Measurements from ENCODE around the gene MOV10L1. TPM values are rescaled to one million over a fixed set of nuclear protein-coding genes. Genes with fewer than 3 reads are reported as not detected.
A peak's percentile ranks its signal among the peaks of the same experiment; 100 is the strongest.

The MOV10L1 gene
- total and polyA plus RNA-seq, 2 donors (not counting 3 experiments of a cell fraction or from before 2014, with no cell fraction given) = 27.6 to 37.6 TPM

DNA sequence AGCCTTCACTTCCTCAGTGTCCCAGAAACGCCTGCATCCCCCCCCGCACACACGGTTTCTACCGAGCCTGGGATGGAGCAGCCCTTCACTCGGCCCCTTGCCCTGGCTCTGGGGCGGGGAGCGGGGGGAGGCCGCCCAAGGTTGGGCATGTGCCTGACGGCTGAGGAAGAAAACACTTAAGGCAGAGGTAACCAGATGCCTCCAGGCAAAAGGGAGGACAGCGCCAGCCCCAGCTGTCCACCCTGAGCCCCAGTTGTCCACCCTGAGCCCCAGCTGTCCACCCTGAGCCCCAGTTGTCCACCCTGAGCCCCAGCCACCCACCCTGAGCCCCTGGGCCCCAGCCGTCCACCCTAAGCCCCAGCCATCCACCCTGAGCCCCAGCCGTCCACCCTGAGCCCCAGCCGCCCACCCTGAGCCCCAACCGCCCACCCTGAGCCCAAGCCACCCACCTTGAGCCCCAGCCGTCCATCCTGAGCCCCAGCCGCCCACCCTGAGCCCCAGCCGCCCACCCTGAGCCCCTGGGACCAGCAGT, 27.9 kb upstream of the MOV10L1 start:
- H3K9ac ChIP-seq (replicated peaks; ENCODE audit: extremely low read depth, insufficient read depth, low read length) = no peak overlapping the region
- no peak for TF ChIP-seq POLR2A (IDR thresholded peaks at IDR 0.05; ENCODE audit: low read depth, low read length)
- TF ChIP-seq EZH2 (IDR thresholded peaks at IDR 0.05; ENCODE audit: borderline replicate concordance, low read depth, low read length, severe bottlenecking) = no peak
- no peaks in the 10 kb centered on the region for H3K4me1 ChIP-seq (ENCODE audit: control insufficient read depth, extremely low read depth, insufficient read depth, low read length)
- ChIA-PET CTCF (interaction anchor here (1.3 kb wide), 1 partner anchor 11 kb away, joined by 3 read pairs; no protein-coding TSS in a partner anchor), POLR2A (no interaction called here)
- intact Hi-C loops (cut with micrococcal nuclease) (no loop called here), dilution Hi-C loops (cut with MboI; ENCODE audit: extremely low pct_ligation_motif_present, low sequenced_read_pairs) (no loop called here)
- H3K9me1 ChIP-seq (replicated peaks; ENCODE audit: control insufficient read depth, extremely low read depth, insufficient read depth, low read length) = no peaks in the 10 kb centered on the region
- no peaks in the 10 kb centered on the region for H4K20me1 ChIP-seq (replicated peaks; ENCODE audit: control insufficient read depth, extremely low read depth, insufficient read depth, low read length)
- H3K4me2 ChIP-seq (ENCODE audit: insufficient read depth, low read length) = no peak overlapping the region
- H3K9me3 ChIP-seq (replicated peaks; ENCODE audit: control insufficient read depth, insufficient read depth, low read length) = no peaks in the 10 kb centered on the region
- H3K27ac ChIP-seq (ENCODE audit: insufficient read depth, low read depth, low read length) = no peak overlapping the region
- no peaks in the 10 kb centered on the region for H3K36me3 ChIP-seq (ENCODE audit: control insufficient read depth in 2 of 2, extremely low read depth in 1 of 2, insufficient read depth in 2 of 2, low read length in 2 of 2)
- no peak overlapping the region for H2AFZ ChIP-seq (ENCODE audit: low read depth, low read length)
- H3K4me3 ChIP-seq (replicated peaks in 1 of 3; ENCODE audit: insufficient read depth in 1 of 3, low read depth in 1 of 3, low read length in 3 of 3) = no peak overlapping the region
- peak; percentile 13 for DNase-seq (ENCODE audit: low read depth, low spot score)
- peaks cover 10 to 19% of the 10 kb centered on the region in 2 experiments for H3K27me3 ChIP-seq (ENCODE audit: control insufficient read depth in 2 of 2, insufficient read depth in 2 of 2, low read length in 2 of 2)
- FAIRE-seq = no peak
- no TSS peak for BruUV-seq (replicated peaks)
- H3K79me2 ChIP-seq (ENCODE audit: control insufficient read depth, insufficient read depth, low read length) = no peaks in the 10 kb centered on the region

DNA sequence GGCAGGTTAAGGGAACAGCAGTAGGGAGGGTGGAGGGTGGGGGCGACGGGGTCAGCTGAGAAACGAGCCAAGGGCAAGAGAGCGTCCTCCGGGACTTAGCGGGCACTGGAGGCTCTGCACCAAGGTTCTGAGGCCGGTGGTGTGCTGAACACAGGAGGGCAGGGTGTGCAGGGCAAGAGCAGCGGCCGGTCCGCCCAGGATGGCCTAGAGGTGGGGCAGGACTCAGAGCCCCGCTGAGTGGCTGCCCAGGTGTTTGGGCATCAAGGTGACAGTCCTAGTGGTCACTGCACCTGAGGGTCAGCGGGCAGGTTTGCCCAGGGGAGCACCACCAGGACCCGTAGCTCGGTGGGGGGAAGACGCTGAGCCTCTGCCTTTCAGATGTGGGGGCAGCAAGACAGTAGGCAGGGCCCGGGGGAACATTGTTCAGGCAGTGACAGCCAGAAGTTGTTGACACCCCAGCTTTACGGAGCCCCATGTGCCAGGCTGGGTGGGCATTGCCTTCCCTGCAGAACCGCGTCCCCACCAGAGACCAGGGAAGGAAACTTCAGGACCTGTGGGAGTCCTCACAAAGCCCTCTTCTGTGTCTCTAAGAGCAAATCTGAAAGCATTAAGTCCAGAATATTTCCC, 27.2 kb upstream of the MOV10L1 start:
- Histone ChIP-seq H3K4me1 (ENCODE audit: control insufficient read depth, extremely low read depth, insufficient read depth, low read length) (no peaks in the 10 kb centered on the region), H3K9me3 (replicated peaks; ENCODE audit: control insufficient read depth, insufficient read depth, low read length) (no peaks in the 10 kb centered on the region), H3K9me1 (replicated peaks; ENCODE audit: control insufficient read depth, extremely low read depth, insufficient read depth, low read length) (no peaks in the 10 kb centered on the region), H3K27ac (ENCODE audit: insufficient read depth, low read depth, low read length) (no peak overlapping the region), H3K4me2 (ENCODE audit: insufficient read depth, low read length) (no peak overlapping the region), H3K36me3 (ENCODE audit: control insufficient read depth in 2 of 2, extremely low read depth in 1 of 2, insufficient read depth in 2 of 2, low read length in 2 of 2) (no peaks in the 10 kb centered on the region), H3K4me3 (replicated peaks in 1 of 3; ENCODE audit: insufficient read depth in 1 of 3, low read depth in 1 of 3, low read length in 3 of 3) (no peak overlapping the region), H3K27me3 (ENCODE audit: control insufficient read depth in 2 of 2, insufficient read depth in 2 of 2, low read length in 2 of 2) (peaks cover 10 to 19% of the 10 kb centered on the region in 2 experiments), H3K9ac (replicated peaks; ENCODE audit: extremely low read depth, insufficient read depth, low read length) (no peak overlapping the region), H3K79me2 (ENCODE audit: control insufficient read depth, insufficient read depth, low read length) (no peaks in the 10 kb centered on the region), H4K20me1 (replicated peaks; ENCODE audit: control insufficient read depth, extremely low read depth, insufficient read depth, low read length) (no peaks in the 10 kb centered on the region), H2AFZ (ENCODE audit: low read depth, low read length) (no peak overlapping the region)
- no peak for DNase-seq (ENCODE audit: low read depth, low spot score)
- TF ChIP-seq POLR2A (IDR thresholded peaks at IDR 0.05; ENCODE audit: low read depth, low read length) (no peak), JUN (IDR thresholded peaks at IDR 0.05; ENCODE audit: borderline replicate concordance, insufficient read depth, insufficient read length, low read depth) (no peak), POLR2AphosphoS5 (IDR thresholded peaks at IDR 0.05; ENCODE audit: insufficient read depth, low read depth, low read length) (no peak), CTCF (IDR thresholded peaks at IDR 0.05; ENCODE audit: extremely low read depth in 1 of 2, insufficient read depth in 1 of 2, low read depth in 1 of 2, low read length in 2 of 2) (no peak), GATA2 (IDR thresholded peaks at IDR 0.05; ENCODE audit: insufficient read depth, insufficient read length, low read depth, low read length) (no peak), EZH2 (IDR thresholded peaks at IDR 0.05; ENCODE audit: borderline replicate concordance, low read depth, low read length, severe bottlenecking) (no peak), FOS (IDR thresholded peaks at IDR 0.05; ENCODE audit: borderline replicate concordance, insufficient read depth, low read length) (no peak), MYC (IDR thresholded peaks at IDR 0.05; ENCODE audit: low read depth, low read length) (no peak)
- TF ChIP-seq, protein P1, sequence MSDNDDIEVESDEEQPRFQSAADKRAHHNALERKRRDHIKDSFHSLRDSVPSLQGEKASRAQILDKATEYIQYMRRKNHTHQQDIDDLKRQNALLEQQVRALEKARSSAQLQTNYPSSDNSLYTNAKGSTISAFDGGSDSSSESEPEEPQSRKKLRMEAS (IDR thresholded peaks at IDR 0.05; ENCODE audit: insufficient read depth, insufficient read length) = no peak
- POLR2A ChIA-PET = no interaction called here
- CTCF ChIA-PET = interaction anchor here (1.6 kb wide), 1 partner anchor 32 kb away, joined by 3 read pairs; no protein-coding TSS in a partner anchor
- no peak for FAIRE-seq
- BruUV-seq (replicated peaks) = no TSS peak
- intact Hi-C loops (cut with micrococcal nuclease) (no loop called here), dilution Hi-C loops (cut with MboI; ENCODE audit: extremely low pct_ligation_motif_present, low sequenced_read_pairs) (no loop called here)

All from endothelial cell of umbilical vein (primary cell).